ENCODE data around the gene TNNI2.

Gene TNNI2

GRCh38 chr11:1887451-1888346 is 48.9 kb downstream of the TNNI2 start:
- ChIA-PET CTCF (no interaction called here), POLR2A (no interaction called here)
- TF ChIP-seq CTCF (IDR thresholded peaks at IDR 0.05; ENCODE audit: control extremely low read depth, extremely low read depth, low read depth, missing control alignments) = no peak
- DNase-seq (ENCODE audit: extremely low spot score) = no peak

- no peak for TF ChIP-seq CTCF (IDR thresholded peaks at IDR 0.05; ENCODE audit: control extremely low read depth, extremely low read depth, low read depth, missing control alignments)
- ChIA-PET CTCF (no interaction called here), POLR2A (no interaction called here)
- no peak for DNase-seq (ENCODE audit: extremely low spot score)
Measured at GRCh38 chr11:1888347-1888753, 49.6 kb downstream of the TNNI2 start.

GRCh38 chr11:1888811-1889210 is 50.0 kb downstream of the TNNI2 start:
- CTCF ChIA-PET = no interaction called here
- POLR2A ChIA-PET = no interaction called here
- TF ChIP-seq CTCF (IDR thresholded peaks at IDR 0.05; ENCODE audit: control extremely low read depth, extremely low read depth, low read depth, missing control alignments) = no peak
- no peak for DNase-seq (ENCODE audit: extremely low spot score)

- CTCF ChIA-PET = no interaction called here
- TF ChIP-seq CTCF (IDR thresholded peaks at IDR 0.05; ENCODE audit: control extremely low read depth, extremely low read depth, low read depth, missing control alignments) = no peak
- POLR2A ChIA-PET = no interaction called here
- DNase-seq (ENCODE audit: extremely low spot score) = no peak
Measured at GRCh38 chr11:1889224-1889930, 50.6 kb downstream of the TNNI2 start.

GRCh38 chr11:1889941-1890855 is 51.4 kb downstream of the TNNI2 start:
- CTCF ChIA-PET = interaction anchor here (1.3 to 2.5 kb wide), 4 partner anchors 8 to 196 kb away, joined by 3 to 17 read pairs (median 4); no protein-coding TSS in a partner anchor
- POLR2A ChIA-PET = no interaction called here
- peak; percentile 24 for DNase-seq (ENCODE audit: extremely low spot score)
- TF ChIP-seq CTCF (IDR thresholded peaks at IDR 0.05; ENCODE audit: control extremely low read depth, extremely low read depth, low read depth, missing control alignments) = no peak

Data from GM10248 (cell line).